Astrocyte (in vitro differentiated cells and primary cell): ENCODE measurements around the gene CCDC86. TPM values are rescaled to one million over a fixed set of nuclear protein-coding genes. Genes with fewer than 3 reads are reported as not detected.

Experiments used
- DNase-seq: peaks from one replicate; pipeline ENCODE4 v3.0.0-alpha.2; 2010; ENCODE audit warnings: low read depth
- FAIRE-seq: peaks from 2 replicates; lab custom pipeline; 2011; peaks lifted over from hg19 to GRCh38; lab: Jason Lieb, UNC
- H2AFZ ChIP-seq: 2 replicates; pipeline ENCODE4 v1.6.0; 2012; ENCODE audit warnings: low read depth, low read length, inconsistent platforms
- H3K27ac ChIP-seq: 2 replicates; pipeline ENCODE4 v1.5.1; 2011; ENCODE audit warnings: low read depth, low read length, inconsistent platforms
- H3K27me3 ChIP-seq: 2 replicates; pipeline ENCODE4 v1.6.0; 2011; ENCODE audit warnings: low read length, inconsistent platforms; ENCODE audit not compliant: insufficient read depth
- H3K36me3 ChIP-seq: 2 replicates; pipeline ENCODE4 v1.5.1; 2011; ENCODE audit warnings: low read length, inconsistent platforms; ENCODE audit not compliant: insufficient read depth
- H3K4me1 ChIP-seq: 2 replicates; pipeline ENCODE4 v1.5.1; 2011; ENCODE audit warnings: low read length, inconsistent platforms; ENCODE audit not compliant: insufficient read depth
- H3K4me2 ChIP-seq: 2 replicates; pipeline ENCODE4 v1.6.0; 2012; ENCODE audit warnings: low read length, inconsistent platforms
- H3K4me3 ChIP-seq: 2 replicates; pipeline ENCODE4 v1.5.1; 2011; ENCODE audit warnings: low read depth, mild to moderate bottlenecking, low read length, inconsistent platforms; ENCODE audit not compliant: insufficient read depth
- H3K79me2 ChIP-seq: 2 replicates; pipeline ENCODE4 v1.6.0; 2012; ENCODE audit warnings: mild to moderate bottlenecking, low read length, inconsistent platforms; ENCODE audit not compliant: insufficient read depth
- H3K9ac ChIP-seq: 2 replicates; pipeline ENCODE4 v1.6.0; 2012; ENCODE audit warnings: mild to moderate bottlenecking, low read length, inconsistent platforms
- H3K9me3 ChIP-seq: 2 replicates; pipeline ENCODE4 v1.5.1; 2012; ENCODE audit warnings: low read depth, mild to moderate bottlenecking, low read length, inconsistent platforms; ENCODE audit not compliant: insufficient read depth
- H4K20me1 ChIP-seq: 2 replicates; pipeline ENCODE4 v1.6.0; 2012; ENCODE audit warnings: low read length, inconsistent platforms; ENCODE audit not compliant: insufficient read depth
- H3K27ac Mint-ChIP-seq: one replicate; pipeline ENCODE4 v1.8.0; 2021; ENCODE audit warnings: mild to moderate bottlenecking, mixed read lengths; ENCODE audit not compliant: unreplicated experiment
- H3K27me3 Mint-ChIP-seq: one replicate; pipeline ENCODE4 v1.8.0; 2021; ENCODE audit warnings: low read depth, mixed read lengths; ENCODE audit not compliant: unreplicated experiment
- H3K36me3 Mint-ChIP-seq: one replicate; pipeline ENCODE4 v1.8.0; 2021; ENCODE audit warnings: low read depth, mixed read lengths; ENCODE audit not compliant: unreplicated experiment
- H3K4me1 Mint-ChIP-seq: one replicate; pipeline ENCODE4 v1.8.0; 2021; ENCODE audit warnings: low read depth, mixed read lengths; ENCODE audit not compliant: unreplicated experiment
- H3K4me3 Mint-ChIP-seq: one replicate; pipeline ENCODE4 v1.8.0; 2021; ENCODE audit warnings: mild to moderate bottlenecking, moderate library complexity, mixed read lengths; ENCODE audit not compliant: unreplicated experiment
- H3K9me3 Mint-ChIP-seq: one replicate; pipeline ENCODE4 v1.8.0; 2021; ENCODE audit warnings: mild to moderate bottlenecking, mixed read lengths; ENCODE audit not compliant: unreplicated experiment
- EZH2 ChIP-seq: IDR thresholded peaks from 2 replicates; pipeline ENCODE4 v1.6.1; 2012; ENCODE audit warnings: mild to moderate bottlenecking, low read length, inconsistent platforms; ENCODE audit not compliant: insufficient read depth
- total RNA-seq: library from RNA; stranded (reverse); gene quantifications from 2 replicates; pipeline ENCODE4 v1.2.1, GENCODE V29; 2021
- TF ChIP-seq, protein P1 (sequence below): IDR thresholded peaks from 2 replicates; pipeline ENCODE4 v1.5.1; 2011; ENCODE audit warnings: low read depth, mild to moderate bottlenecking, inconsistent platforms, low read length, moderate library complexity; ENCODE audit not compliant: insufficient read depth

Gene CCDC86
- total RNA-seq, 1 donor from 2014 or later, result 51.4 TPM

DNA sequence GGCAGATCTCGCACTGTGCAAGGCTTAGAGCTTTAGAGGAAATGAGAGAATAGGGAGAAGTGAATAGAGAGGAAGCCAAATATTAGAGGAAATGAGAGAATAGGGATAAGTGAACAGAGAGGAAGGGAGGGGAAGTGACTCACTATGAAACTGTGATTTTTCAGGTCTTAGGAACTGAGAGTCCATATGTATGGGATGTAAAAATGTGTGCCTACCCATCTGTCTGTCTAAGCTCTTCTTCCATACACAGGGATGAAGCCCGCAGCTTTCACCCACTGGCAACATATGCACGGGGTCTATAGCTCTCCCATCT is 6.4 kb upstream of the CCDC86 start:
- TF ChIP-seq EZH2, result no peak
- TF ChIP-seq, protein P1, sequence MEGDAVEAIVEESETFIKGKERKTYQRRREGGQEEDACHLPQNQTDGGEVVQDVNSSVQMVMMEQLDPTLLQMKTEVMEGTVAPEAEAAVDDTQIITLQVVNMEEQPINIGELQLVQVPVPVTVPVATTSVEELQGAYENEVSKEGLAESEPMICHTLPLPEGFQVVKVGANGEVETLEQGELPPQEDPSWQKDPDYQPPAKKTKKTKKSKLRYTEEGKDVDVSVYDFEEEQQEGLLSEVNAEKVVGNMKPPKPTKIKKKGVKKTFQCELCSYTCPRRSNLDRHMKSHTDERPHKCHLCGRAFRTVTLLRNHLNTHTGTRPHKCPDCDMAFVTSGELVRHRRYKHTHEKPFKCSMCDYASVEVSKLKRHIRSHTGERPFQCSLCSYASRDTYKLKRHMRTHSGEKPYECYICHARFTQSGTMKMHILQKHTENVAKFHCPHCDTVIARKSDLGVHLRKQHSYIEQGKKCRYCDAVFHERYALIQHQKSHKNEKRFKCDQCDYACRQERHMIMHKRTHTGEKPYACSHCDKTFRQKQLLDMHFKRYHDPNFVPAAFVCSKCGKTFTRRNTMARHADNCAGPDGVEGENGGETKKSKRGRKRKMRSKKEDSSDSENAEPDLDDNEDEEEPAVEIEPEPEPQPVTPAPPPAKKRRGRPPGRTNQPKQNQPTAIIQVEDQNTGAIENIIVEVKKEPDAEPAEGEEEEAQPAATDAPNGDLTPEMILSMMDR, result no peak
- H3K27ac ChIP-seq, result no peak overlapping the region
- peaks cover 37% of the 10 kb centered on the region for H3K27me3 ChIP-seq
- Mint-ChIP-seq H3K27me3 (peaks cover 40% of the 10 kb centered on the region), H3K27ac (no peak overlapping the region), H3K4me3 (no peak overlapping the region), H3K9me3 (no peaks in the 10 kb centered on the region), H3K36me3 (no peaks in the 10 kb centered on the region), H3K4me1 (peaks cover 3% of the 10 kb centered on the region)
- FAIRE-seq (no peak), DNase-seq (no peak)
- no peaks in the 10 kb centered on the region for H3K79me2 ChIP-seq
- H3K9me3 ChIP-seq, result no peaks in the 10 kb centered on the region
- H2AFZ ChIP-seq, result no peak overlapping the region
- H4K20me1 ChIP-seq, result peaks cover 5% of the 10 kb centered on the region
- no peaks in the 10 kb centered on the region for H3K36me3 ChIP-seq
- H3K4me2 ChIP-seq, result no peak overlapping the region
- peaks cover 8% of the 10 kb centered on the region for H3K4me1 ChIP-seq
- no peak overlapping the region for H3K9ac ChIP-seq
- H3K4me3 ChIP-seq, result no peak overlapping the region

DNA sequence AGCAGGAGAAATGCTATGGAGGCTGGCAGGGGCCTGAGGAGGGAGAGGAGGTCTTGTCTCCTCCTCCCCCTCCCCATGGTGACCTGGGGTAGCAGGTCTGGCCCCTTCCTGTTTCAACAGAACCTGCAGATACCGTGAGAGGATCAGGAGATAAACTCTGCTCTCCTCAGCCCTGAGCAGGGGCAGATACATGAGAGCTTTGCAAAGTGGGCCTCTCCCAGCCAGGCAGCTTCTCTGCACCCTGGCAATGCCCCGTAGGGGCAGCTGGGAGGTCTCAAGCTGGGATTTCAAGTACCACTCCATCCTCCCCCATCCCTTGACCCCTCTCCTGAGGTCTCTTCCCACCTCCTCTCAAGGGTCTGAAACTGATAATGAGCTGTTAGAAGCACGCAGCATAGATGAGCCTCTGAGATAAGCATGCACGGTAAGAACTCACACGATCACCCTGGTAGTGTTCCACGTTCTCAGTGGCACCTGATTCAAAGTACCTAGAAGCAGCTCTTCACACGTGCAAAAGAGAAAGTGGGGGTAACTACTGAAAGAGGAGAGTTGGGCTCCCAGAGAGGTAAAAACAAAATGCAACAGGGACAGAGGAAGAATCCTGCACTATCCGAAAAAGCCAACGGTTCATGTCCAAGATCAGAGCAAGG is 4.9 kb upstream of the CCDC86 start:
- Mint-ChIP-seq H3K4me3 (no peak overlapping the region), H3K36me3 (no peaks in the 10 kb centered on the region), H3K9me3 (no peaks in the 10 kb centered on the region), H3K4me1 (peaks cover 15% of the 10 kb centered on the region), H3K27ac (no peak overlapping the region), H3K27me3 (peaks cover 33% of the 10 kb centered on the region)
- DNase-seq (no peak), FAIRE-seq (no peak)
- Histone ChIP-seq H3K27ac (no peak overlapping the region), H3K9ac (no peak overlapping the region), H3K4me1 (peaks cover 20% of the 10 kb centered on the region), H3K4me2 (no peak overlapping the region), H3K27me3 (peaks cover 34% of the 10 kb centered on the region), H4K20me1 (peaks cover 3% of the 10 kb centered on the region), H3K36me3 (no peaks in the 10 kb centered on the region), H3K4me3 (no peak overlapping the region), H3K79me2 (peaks cover 1% of the 10 kb centered on the region), H3K9me3 (no peaks in the 10 kb centered on the region), H2AFZ (no peak overlapping the region)
- TF ChIP-seq, protein P1, result no peak
- TF ChIP-seq EZH2, result no peak

DNA sequence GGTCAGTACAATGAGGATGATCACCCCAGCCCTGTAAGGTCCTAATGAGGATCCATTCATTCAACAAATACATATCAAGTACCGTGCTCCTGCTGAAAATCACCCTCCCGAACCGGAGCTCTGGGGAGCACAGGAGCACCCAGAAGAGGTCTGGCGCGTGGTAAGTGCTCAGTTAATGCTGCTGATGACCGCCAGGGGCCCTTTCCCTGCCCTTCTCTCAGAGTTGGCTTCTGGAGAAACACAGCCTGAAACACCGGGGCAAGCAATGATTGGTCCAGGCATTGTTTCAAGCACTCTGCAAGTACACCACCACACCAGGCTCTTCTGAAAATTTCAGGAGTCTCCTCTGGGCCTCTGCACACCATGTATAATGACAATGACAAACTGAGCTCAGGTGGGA is 3.8 kb upstream of the CCDC86 start:
- Mint-ChIP-seq H3K9me3 (no peaks in the 10 kb centered on the region), H3K27ac (peak overlapping the region; percentile 12)
- H2AFZ ChIP-seq, result no peak overlapping the region

More for the DNA sequence above, 3.8 kb upstream of the CCDC86 start:
- Mint-ChIP-seq H3K27me3 (peaks cover 22% of the 10 kb centered on the region), H3K36me3 (no peaks in the 10 kb centered on the region), H3K4me1 (peaks cover 15% of the 10 kb centered on the region), H3K4me3 (no peak overlapping the region)
- H3K79me2 ChIP-seq, result peaks cover 13% of the 10 kb centered on the region
- no peaks in the 10 kb centered on the region for H3K36me3 ChIP-seq
- H3K27ac ChIP-seq, result no peak overlapping the region
- DNase-seq (no peak), FAIRE-seq (no peak)
- peaks cover 3% of the 10 kb centered on the region for H4K20me1 ChIP-seq
- H3K4me1 ChIP-seq, result peaks cover 25% of the 10 kb centered on the region
- H3K9ac ChIP-seq, result no peak overlapping the region
- no peak overlapping the region for H3K4me2 ChIP-seq
- H3K27me3 ChIP-seq, result peaks cover 24% of the 10 kb centered on the region
- TF ChIP-seq, protein P1, result no peak
- no peak for TF ChIP-seq EZH2
- H3K9me3 ChIP-seq, result no peaks in the 10 kb centered on the region
- H3K4me3 ChIP-seq, result no peak overlapping the region
